IMR-90 (cell line): Measurements from ENCODE around the gene CD14. TPM values are rescaled to one million over a fixed set of nuclear protein-coding genes. Genes with fewer than 3 reads are reported as not detected.

ENCODE experiments used
- ATAC-seq: fragments of 200-7000 bp; cut with Tn5 transposase; 2 replicates; pipeline ENCODE4 v1.9.1; 2020; ENCODE audit warnings: low read depth, mild to moderate bottlenecking, moderate library complexity
- BruUV-seq: library from RNA; stranded (reverse); fragments of 400-500 nt; replicated peaks from 2 replicates; lab custom pipeline; 2021; lab: Mats Ljungman, UMichigan
- CTCF ChIA-PET: fragments of 300-600 bp; formaldehyde crosslinking; extraction: SDS; loops from one replicate; lab custom pipeline; 2021; ENCODE audit warnings: antibody characterized with exemption; lab: Yijun Ruan, JAX
- POLR2A ChIA-PET: fragments of 300-600 bp; sonication (Branson Sonifier 250); formaldehyde crosslinking; loops from one replicate; lab custom pipeline; 2022; ENCODE audit warnings: antibody characterized with exemption; ENCODE audit not compliant: unreplicated experiment; lab: Charles Lee
- DNase-seq: peaks from one replicate; pipeline ENCODE4 v3.0.0; 2013
- H2AFZ ChIP-seq: replicated peaks from 2 replicates; pipeline ENCODE3; 2013; ENCODE audit warnings: low read length, mild to moderate bottlenecking; ENCODE audit not compliant: poor library complexity
- H2AK5ac ChIP-seq: 2 replicates; pipeline ENCODE4 v1.6.1; 2013; ENCODE audit warnings: low read depth, low read length, inconsistent platforms
- H2AK9ac ChIP-seq: replicated peaks from 2 replicates; pipeline ENCODE3; 2013; ENCODE audit warnings: mild to moderate bottlenecking, low read depth, low read length, moderate library complexity; ENCODE audit not compliant: poor library complexity
- H2BK120ac ChIP-seq: 2 replicates; pipeline ENCODE4 v1.6.1; 2013; ENCODE audit warnings: low read depth, low read length, inconsistent platforms
- H2BK15ac ChIP-seq: 3 replicates; pipeline ENCODE4 v1.6.1; 2013; ENCODE audit warnings: low read depth, low read length, inconsistent platforms
- H2BK20ac ChIP-seq: 2 replicates; pipeline ENCODE4 v1.6.1; 2013; ENCODE audit warnings: low read depth, mild to moderate bottlenecking, inconsistent platforms, low read length, moderate library complexity
- H2BK5ac ChIP-seq: 2 replicates; pipeline ENCODE4 v1.6.1; 2013; ENCODE audit warnings: mild to moderate bottlenecking, low read depth, low read length, inconsistent platforms; ENCODE audit not compliant: poor library complexity, severe bottlenecking
- H3K14ac ChIP-seq: replicated peaks from 2 replicates; pipeline ENCODE4 v1.6.1; 2013; ENCODE audit warnings: low read depth, low read length, inconsistent platforms
- H3K18ac ChIP-seq: 2 replicates; pipeline ENCODE4 v1.6.1; 2013; ENCODE audit warnings: low read depth, low read length, control low read depth
- H3K23ac ChIP-seq: 2 replicates; pipeline ENCODE4 v1.6.1; 2013; ENCODE audit warnings: low read depth, low read length, inconsistent platforms
- H3K27ac ChIP-seq: 2 replicates; pipeline ENCODE4 v1.5.1; 2013; ENCODE audit warnings: mild to moderate bottlenecking, control low read depth, low read length; ENCODE audit not compliant: insufficient read depth
- H3K27me3 ChIP-seq: 2 replicates; pipeline ENCODE4 v1.6.1; 2013; ENCODE audit warnings: low read length; ENCODE audit not compliant: control insufficient read depth, insufficient read depth
- H3K36me3 ChIP-seq: 2 replicates; pipeline ENCODE4 v1.6.1; 2013; ENCODE audit warnings: low read length, mixed read lengths; ENCODE audit not compliant: control insufficient read depth, insufficient read depth
- H3K4ac ChIP-seq: 2 replicates; pipeline ENCODE4 v1.6.1; 2013; ENCODE audit warnings: low read depth, low read length, inconsistent platforms
- H3K4me1 ChIP-seq: 2 replicates; pipeline ENCODE4 v1.6.1; 2013; ENCODE audit warnings: low read length, mixed read lengths; ENCODE audit not compliant: control insufficient read depth, insufficient read depth
- H3K4me2 ChIP-seq: 2 replicates; pipeline ENCODE4 v1.6.1; 2013; ENCODE audit warnings: low read depth, mild to moderate bottlenecking, control low read depth, low read length, moderate library complexity
- H3K4me3 ChIP-seq: 2 replicates; pipeline ENCODE4 v1.5.1; 2013; ENCODE audit warnings: low read depth, mild to moderate bottlenecking, control low read depth, low read length, moderate library complexity; ENCODE audit not compliant: insufficient read depth
- H3K56ac ChIP-seq: 2 replicates; pipeline ENCODE4 v1.6.1; 2013; ENCODE audit warnings: low read length, inconsistent platforms; ENCODE audit not compliant: insufficient read depth; ENCODE audit errors: extremely low read depth
- H3K79me1 ChIP-seq, 2 experiments: 2 replicates each; pipeline ENCODE4 v1.6.1; 2013; ENCODE audit warnings: low read length in 2 of 2, inconsistent platforms in 1 of 2, low read depth in 1 of 2
- H3K9ac ChIP-seq: 2 replicates; pipeline ENCODE4 v1.6.1; 2013; ENCODE audit warnings: low read depth, low read length, control low read depth
- H3K9me1 ChIP-seq: 2 replicates; pipeline ENCODE4 v1.6.1; 2013; ENCODE audit warnings: low read length, inconsistent platforms; ENCODE audit not compliant: insufficient read depth
- H3K9me3 ChIP-seq: 2 replicates; pipeline ENCODE4 v1.6.1; 2013; ENCODE audit warnings: low read length; ENCODE audit not compliant: control insufficient read depth, insufficient read depth
- H4K20me1 ChIP-seq: 2 replicates; pipeline ENCODE4 v1.6.1; 2013; ENCODE audit warnings: low read length, inconsistent platforms; ENCODE audit not compliant: insufficient read depth
- H4K5ac ChIP-seq: 2 replicates; pipeline ENCODE4 v1.6.1; 2013; ENCODE audit warnings: mild to moderate bottlenecking, low read depth, low read length, control low read depth
- H4K8ac ChIP-seq, 2 experiments: 2 replicates each; pipeline ENCODE4 v1.6.1; 2013; ENCODE audit warnings: low read depth in 2 of 2, low read length in 2 of 2, control low read depth in 1 of 2, inconsistent platforms in 1 of 2
- H4K91ac ChIP-seq: 2 replicates; pipeline ENCODE4 v1.6.1; 2013; ENCODE audit warnings: low read depth, low read length, inconsistent platforms; ENCODE audit not compliant: insufficient read depth
- BHLHE40 ChIP-seq: fragments of 150-350 bp; IDR thresholded peaks from 2 replicates; pipeline ENCODE4 v1.6.1; 2016; ENCODE audit warnings: mild to moderate bottlenecking, low read depth, low read length
- CHD1 ChIP-seq: IDR thresholded peaks from 2 replicates; pipeline ENCODE4 v1.6.1; 2012; ENCODE audit warnings: low read depth, low read length, improper control_type of control experiment
- FOS ChIP-seq: fragments of 150-350 bp; IDR thresholded peaks from 2 replicates; pipeline ENCODE4 v1.6.1; 2016; ENCODE audit warnings: low read depth, low read length
- MAFK ChIP-seq: IDR thresholded peaks from 2 replicates; pipeline ENCODE4 v1.6.1; 2012; ENCODE audit warnings: low read depth, low read length, improper control_type of control experiment
- POLR2A ChIP-seq: IDR thresholded peaks from 2 replicates; pipeline ENCODE4 v1.6.1; 2012; ENCODE audit warnings: mild to moderate bottlenecking, low read depth, low read length
- RCOR1 ChIP-seq: IDR thresholded peaks from 2 replicates; pipeline ENCODE4 v1.6.1; 2012; ENCODE audit warnings: mild to moderate bottlenecking, low read length, improper control_type of control experiment; ENCODE audit not compliant: insufficient replicate concordance
- WGBS, 2 experiments: methylation state at CpG; one replicate each; pipeline versions ENCODE4 v1.1.5 to v1.1.7; 2013; ENCODE audit warnings: missing lambda C conversion rate in 2 of 2; ENCODE audit not compliant: insufficient read length in 1 of 2; ENCODE audit errors: extremely low coverage in 2 of 2; 5-methylcytosine and 5-hydroxymethylcytosine counted together
- dilution Hi-C: fragments of 300-500 bp; cut with HindIII; formaldehyde crosslinking; loops from one replicate; pipeline ENCODE4 v1.14.3; 2018; ENCODE audit warnings: low sequenced_read_pairs; ENCODE audit not compliant: unreplicated experiment
- in situ Hi-C: fragments of 300-500 bp; cut with MboI; formaldehyde crosslinking; loops from 3 replicates; pipeline ENCODE4 v1.14.3; 2019; ENCODE audit warnings: low sequenced_read_pairs, inconsistent platforms, mixed read lengths
- intact Hi-C: fragments of 100-400 bp; cut with micrococcal nuclease; formaldehyde crosslinking; loops from 2 replicates; pipeline ENCODE4 v1.10.0; 2022
- polyA plus RNA-seq, 3 experiments: library from polyadenylated mRNA; depleted of rRNA; stranded (reverse); fragments of >200 nt; gene quantifications; 2 replicates each; pipeline ENCODE4 v1.2.3, GENCODE V29; 2012; ENCODE audit warnings: low replicate concordance in 1 of 3
- total RNA-seq: library from RNA; depleted of rRNA; stranded (reverse); fragments of >200 nt; gene quantifications from 2 replicates; pipeline ENCODE4 v1.2.3, GENCODE V29; 2012
- TF ChIP-seq, protein P1 (sequence below): fragments of 150-350 bp; IDR thresholded peaks from 2 replicates; pipeline ENCODE4 v1.6.1; 2017; ENCODE audit warnings: mild to moderate bottlenecking, antibody characterized with exemption, low read length, low read depth
- TF ChIP-seq, protein P2 (sequence below): conservative IDR thresholded peaks from 2 replicates; pipeline ENCODE4 v1.5.1; 2012; ENCODE audit warnings: mild to moderate bottlenecking, low read depth, low read length, improper control_type of control experiment

CD14 gene
- total and polyA plus RNA-seq, 2 of the 4 experiments (the other 2 are of a cell fraction) = 0.17 to 0.18 TPM

- intact Hi-C loops = no loop called here
- Histone ChIP-seq H3K14ac (no peak overlapping the region), H3K18ac (no peak overlapping the region), H2BK120ac (no peak overlapping the region), H4K20me1 (peaks cover 3% of the 10 kb centered on the region; the same call in 1 of the 2 replicates), H3K9me1 (peaks cover 4% of the 10 kb centered on the region; the same call in 1 of the 2 replicates), H3K36me3 (peaks cover 61% of the 10 kb centered on the region), H3K4me2 (no peak overlapping the region), H3K27me3 (no peaks in the 10 kb centered on the region), H4K5ac (no peak overlapping the region; the same call in 1 of the 2 replicates), H3K23ac (no peak overlapping the region), H3K9ac (no peak overlapping the region), H2BK20ac (no peak overlapping the region), H3K4me3 (no peak overlapping the region), H2BK5ac (no peak overlapping the region), H3K79me1 (peaks cover 0 to 14% of the 10 kb centered on the region in 2 experiments; a peak in 1 of 4 replicates), H3K4ac (no peak overlapping the region), H2AFZ (no peak overlapping the region), H3K56ac (no peak overlapping the region), H3K27ac (no peak overlapping the region), H2AK5ac (no peak overlapping the region), H2BK15ac (no peak overlapping the region), H3K9me3 (no peaks in the 10 kb centered on the region), H4K8ac (no peak overlapping the region), H3K4me1 (no peaks in the 10 kb centered on the region; the same call in 1 of the 2 replicates), H2AK9ac (no peak overlapping the region), H4K91ac (no peak overlapping the region)
- CTCF ChIA-PET = no interaction called here
- POLR2A ChIA-PET = no interaction called here
- no CpG with 5 or more reads among the region's 2 CpGs for whole genome bisulfite sequencing, 2 experiments
- ATAC-seq (no peak), DNase-seq (no peak)
- in situ Hi-C loops = no loop called here
- BruUV-seq = no TSS peak
- dilution Hi-C loops = no loop called here
- no peak for TF ChIP-seq MAFK
- TF ChIP-seq, protein P1, sequence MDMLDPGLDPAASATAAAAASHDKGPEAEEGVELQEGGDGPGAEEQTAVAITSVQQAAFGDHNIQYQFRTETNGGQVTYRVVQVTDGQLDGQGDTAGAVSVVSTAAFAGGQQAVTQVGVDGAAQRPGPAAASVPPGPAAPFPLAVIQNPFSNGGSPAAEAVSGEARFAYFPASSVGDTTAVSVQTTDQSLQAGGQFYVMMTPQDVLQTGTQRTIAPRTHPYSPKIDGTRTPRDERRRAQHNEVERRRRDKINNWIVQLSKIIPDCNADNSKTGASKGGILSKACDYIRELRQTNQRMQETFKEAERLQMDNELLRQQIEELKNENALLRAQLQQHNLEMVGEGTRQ = no peak
- no peak for TF ChIP-seq RCOR1
- no peak for TF ChIP-seq BHLHE40
- TF ChIP-seq CHD1 = no peak
- no peak for TF ChIP-seq FOS
- TF ChIP-seq, protein P2, sequence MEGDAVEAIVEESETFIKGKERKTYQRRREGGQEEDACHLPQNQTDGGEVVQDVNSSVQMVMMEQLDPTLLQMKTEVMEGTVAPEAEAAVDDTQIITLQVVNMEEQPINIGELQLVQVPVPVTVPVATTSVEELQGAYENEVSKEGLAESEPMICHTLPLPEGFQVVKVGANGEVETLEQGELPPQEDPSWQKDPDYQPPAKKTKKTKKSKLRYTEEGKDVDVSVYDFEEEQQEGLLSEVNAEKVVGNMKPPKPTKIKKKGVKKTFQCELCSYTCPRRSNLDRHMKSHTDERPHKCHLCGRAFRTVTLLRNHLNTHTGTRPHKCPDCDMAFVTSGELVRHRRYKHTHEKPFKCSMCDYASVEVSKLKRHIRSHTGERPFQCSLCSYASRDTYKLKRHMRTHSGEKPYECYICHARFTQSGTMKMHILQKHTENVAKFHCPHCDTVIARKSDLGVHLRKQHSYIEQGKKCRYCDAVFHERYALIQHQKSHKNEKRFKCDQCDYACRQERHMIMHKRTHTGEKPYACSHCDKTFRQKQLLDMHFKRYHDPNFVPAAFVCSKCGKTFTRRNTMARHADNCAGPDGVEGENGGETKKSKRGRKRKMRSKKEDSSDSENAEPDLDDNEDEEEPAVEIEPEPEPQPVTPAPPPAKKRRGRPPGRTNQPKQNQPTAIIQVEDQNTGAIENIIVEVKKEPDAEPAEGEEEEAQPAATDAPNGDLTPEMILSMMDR = no peak
- no peak for TF ChIP-seq POLR2A
Measured at GRCh38 chr5:140674211-140674610, 41.2 kb upstream of the CD14 start.
